Omental fat pad (tissue), 4 donors: ENCODE data around the gene UST. TPM values are rescaled to one million over a fixed set of nuclear protein-coding genes. Genes with fewer than 3 reads are reported as not detected.

ENCODE experiments used
- ATAC-seq: fragments of 150-250 bp; one replicate; pipeline ENCODE4 v1.9.1; 2016; ENCODE audit warnings: mild to moderate bottlenecking, moderate library complexity; ENCODE audit not compliant: low FRiP score
- DNase-seq: peaks from one replicate; pipeline ENCODE4 v3.0.0-alpha.2; 2019; ENCODE audit warnings: low spot score
- total RNA-seq, 4 donors: library from RNA; depleted of rRNA; stranded (reverse); fragments of >200 nt; gene quantifications; one replicate each; pipeline ENCODE4 v1.1.0, GENCODE V29; 2016
- TF ChIP-seq, protein P1 (sequence below), 3 donors: fragments of 450-650 bp; IDR thresholded peaks; one replicate each; pipeline ENCODE4 v1.5.1; 2016 to 2017; ENCODE audit warnings: antibody characterized with exemption in 3 of 3, mild to moderate bottlenecking in 3 of 3, moderate library complexity in 2 of 3

UST gene
- total RNA-seq, 4 donors from 2014 or later, result 9.2 to 20.8 (median 15.0) TPM

GRCh38 chr6:148768646-148769270 is 21.9 kb downstream of the UST start:
- TF ChIP-seq, protein P1, sequence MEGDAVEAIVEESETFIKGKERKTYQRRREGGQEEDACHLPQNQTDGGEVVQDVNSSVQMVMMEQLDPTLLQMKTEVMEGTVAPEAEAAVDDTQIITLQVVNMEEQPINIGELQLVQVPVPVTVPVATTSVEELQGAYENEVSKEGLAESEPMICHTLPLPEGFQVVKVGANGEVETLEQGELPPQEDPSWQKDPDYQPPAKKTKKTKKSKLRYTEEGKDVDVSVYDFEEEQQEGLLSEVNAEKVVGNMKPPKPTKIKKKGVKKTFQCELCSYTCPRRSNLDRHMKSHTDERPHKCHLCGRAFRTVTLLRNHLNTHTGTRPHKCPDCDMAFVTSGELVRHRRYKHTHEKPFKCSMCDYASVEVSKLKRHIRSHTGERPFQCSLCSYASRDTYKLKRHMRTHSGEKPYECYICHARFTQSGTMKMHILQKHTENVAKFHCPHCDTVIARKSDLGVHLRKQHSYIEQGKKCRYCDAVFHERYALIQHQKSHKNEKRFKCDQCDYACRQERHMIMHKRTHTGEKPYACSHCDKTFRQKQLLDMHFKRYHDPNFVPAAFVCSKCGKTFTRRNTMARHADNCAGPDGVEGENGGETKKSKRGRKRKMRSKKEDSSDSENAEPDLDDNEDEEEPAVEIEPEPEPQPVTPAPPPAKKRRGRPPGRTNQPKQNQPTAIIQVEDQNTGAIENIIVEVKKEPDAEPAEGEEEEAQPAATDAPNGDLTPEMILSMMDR (IDR thresholded peaks at IDR 0.05), result no peak
- ATAC-seq, result no peak
- DNase-seq, result no peak

- ATAC-seq (no peak), DNase-seq (no peak)
Observed at GRCh38 chr6:148769304-148769968, 22.6 kb downstream of the UST start.

DNA sequence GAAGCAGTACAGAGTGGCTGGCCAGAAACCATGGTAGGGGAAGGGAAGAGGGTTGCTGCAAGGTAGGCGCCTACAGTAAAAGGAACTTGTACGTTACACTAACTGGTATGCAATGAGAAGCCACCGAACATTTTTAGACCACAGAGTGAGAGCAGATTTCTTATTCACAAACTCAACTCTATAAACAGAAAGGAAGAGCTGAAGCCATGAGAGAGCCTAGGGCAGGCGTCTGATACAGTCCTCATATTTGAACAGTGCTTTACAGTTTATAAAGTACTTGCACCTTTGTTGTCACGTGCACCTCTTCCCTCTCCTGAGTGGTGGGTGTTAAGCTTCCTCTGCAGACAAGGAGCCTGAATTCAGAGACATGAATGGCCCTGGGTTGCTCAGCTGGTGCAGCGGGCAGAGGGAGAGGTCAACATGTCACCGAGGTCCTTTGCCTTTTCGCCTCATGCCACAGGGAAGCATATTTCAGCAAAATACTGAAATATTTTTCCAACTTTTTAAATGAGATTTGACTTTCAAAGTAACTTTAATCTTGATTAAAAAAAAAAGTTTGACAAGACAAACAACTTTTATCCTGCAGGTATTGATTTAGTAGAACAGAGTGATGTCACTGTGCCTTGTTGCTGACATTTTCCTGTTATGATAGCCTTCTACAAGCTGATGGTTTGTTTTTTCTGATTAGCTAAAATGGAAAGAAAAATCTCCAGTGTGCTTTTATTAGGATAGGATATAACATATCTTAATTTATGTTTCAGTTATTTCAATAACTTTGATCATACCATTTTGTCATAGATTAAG is 23.8 kb downstream of the UST start:
- TF ChIP-seq, protein P1 (IDR thresholded peaks at IDR 0.05), result no peak
- ATAC-seq (no peak), DNase-seq (no peak)

More at GRCh38 chr6:148769304-148769968, 22.6 kb downstream of the UST start:
- TF ChIP-seq, protein P1 (IDR thresholded peaks at IDR 0.05), result no peak

GRCh38 chr6:148771212-148771601 is 24.4 kb downstream of the UST start:
- TF ChIP-seq, protein P1 (IDR thresholded peaks at IDR 0.05), result no peak
- no peak for ATAC-seq

DNA sequence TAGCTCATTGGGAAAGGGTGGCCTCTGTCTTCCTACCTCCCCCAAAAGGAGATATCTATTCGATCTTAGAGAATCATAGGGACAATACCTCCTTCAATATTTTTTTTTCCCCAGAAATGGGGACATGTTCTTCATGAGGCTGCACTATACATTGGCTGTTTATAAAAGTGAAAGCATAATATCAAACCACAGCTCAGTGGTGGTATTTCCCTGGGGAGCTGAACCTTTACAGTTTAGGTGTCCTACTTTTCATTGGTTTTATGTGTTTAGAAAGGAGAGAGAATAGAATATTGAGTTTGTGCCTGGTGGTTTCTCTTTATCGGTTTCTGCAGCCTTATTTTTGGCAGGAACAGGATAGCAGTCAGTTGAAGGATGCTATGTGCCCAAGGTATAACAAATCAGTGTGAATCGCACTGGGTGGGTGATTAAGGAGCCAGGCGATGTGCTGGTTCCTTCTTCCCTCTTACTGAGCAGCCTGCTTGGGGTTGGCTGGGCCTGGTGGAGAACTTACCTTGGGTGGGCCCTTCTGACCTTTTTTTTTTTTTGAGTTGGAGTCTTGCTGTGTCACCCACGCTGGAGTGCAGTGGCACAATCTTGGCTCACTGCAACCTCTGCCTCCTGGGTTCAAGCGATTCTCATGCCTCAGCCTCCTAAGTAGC is 25.2 kb downstream of the UST start:
- TF ChIP-seq, protein P1 (IDR thresholded peaks at IDR 0.05), result no peak
- no peak for DNase-seq
- ATAC-seq, result no peak

More at GRCh38 chr6:148771212-148771601, 24.4 kb downstream of the UST start:
- no peak for DNase-seq

- TF ChIP-seq, protein P1 (IDR thresholded peaks at IDR 0.05), result no peak
- DNase-seq (no peak), ATAC-seq (no peak)
Observed at GRCh38 chr6:148775161-148775560, 28.3 kb downstream of the UST start.
